ENCODE measurements around the gene SARDH. TPM values are rescaled to one million over a fixed set of nuclear protein-coding genes. Genes with fewer than 3 reads are reported as not detected.

SARDH gene
- total and polyA plus RNA-seq, 9 of the 15 experiments (the other 6 are each of a cell fraction or from before 2014, with no cell fraction given): 0.14 TPM; not detected in 8

- no peak for TF ChIP-seq ZBTB34 (CRISPR knock-in tag; IDR thresholded peaks at IDR 0.05)
Observed at GRCh38 chr9:133754688-133755227, 16.6 kb upstream of the SARDH start (continued).

- BruUV-seq (replicated peaks): no TSS peak
- no peak overlapping the region for H3K4me3 ChIP-seq
- H3K4me1 ChIP-seq (replicated peaks in 1 of 2; ENCODE audit: control insufficient read depth in 2 of 2, insufficient read depth in 2 of 2, low read length in 2 of 2): no peaks in the 10 kb centered on the region
- peaks cover 2 to 4% of the 10 kb centered on the region in 2 experiments; a peak in 2 of 5 replicates for H3K27me3 ChIP-seq (ENCODE audit: control insufficient read depth in 2 of 2, insufficient read depth in 2 of 2, low read length in 2 of 2)
- no peak for DNase-seq (ENCODE audit: extremely low read depth in 1 of 4, low spot score in 3 of 4)
- no peaks in the 10 kb centered on the region for H4K20me1 ChIP-seq (replicated peaks; ENCODE audit: control insufficient read depth, insufficient read depth, low read length)
- H3K36me3 ChIP-seq (ENCODE audit: control insufficient read depth, insufficient read depth, low read length): no peaks in the 10 kb centered on the region
- ChIA-PET CTCF (ENCODE audit: low intra/inter-chr PET ratio) (no interaction called here), POLR2A (no interaction called here)
- H3K9ac ChIP-seq (ENCODE audit: insufficient read depth in 1 of 2, low read depth in 2 of 2, low read length in 2 of 2): no peak overlapping the region
- in situ Hi-C loops (cut with MboI) (no loop called here), intact Hi-C loops (cut with micrococcal nuclease) (no loop called here)
- H3K9me1 ChIP-seq (ENCODE audit: control insufficient read depth, insufficient read depth, low read length): no peaks in the 10 kb centered on the region
- no peak for ATAC-seq
- H3K9me3 ChIP-seq (replicated peaks; ENCODE audit: control insufficient read depth, insufficient read depth, low read depth, low read length): no peaks in the 10 kb centered on the region
- no peaks in the 10 kb centered on the region for H3K79me2 ChIP-seq (ENCODE audit: control insufficient read depth, insufficient read depth, low read length)
- WGBS (ENCODE audit: insufficient coverage, low coverage, missing lambda C conversion rate): 6% methylated on average over 5 of the region's 6 CpGs
- TF ChIP-seq ZNF347 (CRISPR knock-in tag; IDR thresholded peaks at IDR 0.05; ENCODE audit: low read depth) (no peak), MAZ (CRISPR knock-in tag; conservative IDR thresholded peaks at IDR 0.05 in 1 of 2, IDR thresholded peaks at IDR 0.05 in 1 of 2) (no peak), IRF1 (CRISPR knock-in tag; IDR thresholded peaks at IDR 0.05; ENCODE audit: borderline replicate concordance) (no peak), ZNF184 (CRISPR knock-in tag; IDR thresholded peaks at IDR 0.05) (no peak), ZNF589 (CRISPR knock-in tag; IDR thresholded peaks at IDR 0.05; ENCODE audit: low read depth) (no peak), EWSR1 (IDR thresholded peaks at IDR 0.05; ENCODE audit: borderline replicate concordance, low read depth, partially characterized antibody) (no peak), RB1 (IDR thresholded peaks at IDR 0.05; ENCODE audit: low read depth) (no peak)
- no peak overlapping the region for H3K4me2 ChIP-seq (ENCODE audit: insufficient read depth, low read length)
- no peak for FAIRE-seq
- H3K27ac ChIP-seq (ENCODE audit: extremely low read depth, low read depth, low read length): no peak overlapping the region
- H2AFZ ChIP-seq (ENCODE audit: low read depth, low read length): no peak overlapping the region
Observed at GRCh38 chr9:133754187-133754586, 16.0 kb upstream of the SARDH start.
